ENCODE results near the gene CCDC167. TPM values are rescaled to one million over a fixed set of nuclear protein-coding genes. Genes with fewer than 3 reads are reported as not detected.

Gene CCDC167
- total RNA-seq, 1 experiment from 2014 or later, result 31.5 TPM

DNA sequence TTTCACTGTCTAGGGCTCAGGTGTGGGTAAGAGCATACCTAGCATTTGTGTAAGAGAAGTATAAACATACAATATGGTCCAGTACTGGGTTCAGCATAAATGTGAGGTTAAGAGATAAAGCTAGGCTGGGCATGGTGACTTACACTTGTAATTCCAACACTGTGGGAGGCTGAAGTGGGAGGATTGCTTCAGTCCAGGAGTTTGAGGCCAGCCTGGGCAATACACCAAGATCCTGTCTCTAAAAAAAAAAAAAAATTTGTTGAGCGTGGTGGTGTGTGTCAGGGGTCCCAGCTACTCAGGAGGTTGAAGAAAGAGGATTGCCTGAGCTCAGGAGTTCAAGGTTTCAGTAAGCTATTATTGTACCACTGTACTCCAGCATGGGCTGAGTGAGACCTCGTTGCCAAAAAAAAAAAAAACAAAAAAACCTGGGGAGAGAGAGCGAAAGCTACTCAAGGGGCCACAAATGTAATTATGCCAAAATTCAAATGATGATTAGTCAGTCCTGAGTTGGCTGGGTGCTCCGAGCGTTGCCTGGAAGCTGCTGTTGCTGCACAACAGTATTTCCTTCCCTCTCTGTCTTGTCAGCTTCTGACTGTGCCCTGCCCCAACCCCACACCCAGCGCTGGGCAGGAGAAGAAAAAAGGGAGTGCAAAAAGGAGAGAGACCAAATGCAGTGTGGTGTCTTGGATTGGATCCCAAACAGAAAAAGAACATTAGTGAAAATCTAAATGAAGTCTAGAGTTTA, 42.7 kb downstream of the CCDC167 start:
- intact Hi-C loops (cut with micrococcal nuclease; ENCODE audit: unreplicated experiment), result no loop called here
- TF ChIP-seq, protein P1, sequence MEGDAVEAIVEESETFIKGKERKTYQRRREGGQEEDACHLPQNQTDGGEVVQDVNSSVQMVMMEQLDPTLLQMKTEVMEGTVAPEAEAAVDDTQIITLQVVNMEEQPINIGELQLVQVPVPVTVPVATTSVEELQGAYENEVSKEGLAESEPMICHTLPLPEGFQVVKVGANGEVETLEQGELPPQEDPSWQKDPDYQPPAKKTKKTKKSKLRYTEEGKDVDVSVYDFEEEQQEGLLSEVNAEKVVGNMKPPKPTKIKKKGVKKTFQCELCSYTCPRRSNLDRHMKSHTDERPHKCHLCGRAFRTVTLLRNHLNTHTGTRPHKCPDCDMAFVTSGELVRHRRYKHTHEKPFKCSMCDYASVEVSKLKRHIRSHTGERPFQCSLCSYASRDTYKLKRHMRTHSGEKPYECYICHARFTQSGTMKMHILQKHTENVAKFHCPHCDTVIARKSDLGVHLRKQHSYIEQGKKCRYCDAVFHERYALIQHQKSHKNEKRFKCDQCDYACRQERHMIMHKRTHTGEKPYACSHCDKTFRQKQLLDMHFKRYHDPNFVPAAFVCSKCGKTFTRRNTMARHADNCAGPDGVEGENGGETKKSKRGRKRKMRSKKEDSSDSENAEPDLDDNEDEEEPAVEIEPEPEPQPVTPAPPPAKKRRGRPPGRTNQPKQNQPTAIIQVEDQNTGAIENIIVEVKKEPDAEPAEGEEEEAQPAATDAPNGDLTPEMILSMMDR (conservative IDR thresholded peaks at IDR 0.05; ENCODE audit: low read depth, low read length), result no peak
- no peak for TF ChIP-seq EZH2 (IDR thresholded peaks at IDR 0.05; ENCODE audit: borderline replicate concordance, low read depth, low read length, poor library complexity, severe bottlenecking)

DNA sequence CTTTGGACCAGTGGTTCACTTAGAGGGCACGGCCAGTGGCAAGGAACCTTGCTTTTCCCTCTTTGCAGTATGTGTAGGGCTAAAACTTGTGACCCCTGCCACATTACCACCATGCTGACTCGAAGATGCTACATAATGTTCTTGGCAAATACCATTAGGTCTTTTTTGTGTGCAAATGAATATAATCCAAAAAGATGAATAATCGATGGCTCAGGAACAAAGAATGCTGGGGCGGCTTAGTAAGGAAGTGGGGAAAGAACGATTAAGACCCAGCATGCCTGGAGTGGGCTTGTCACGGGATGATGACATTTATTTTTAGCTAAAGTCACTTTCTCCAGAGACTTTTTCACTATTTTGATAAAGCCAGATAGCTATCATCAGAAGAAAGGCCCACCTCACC, 43.6 kb downstream of the CCDC167 start:
- POLR2A ChIA-PET (ENCODE audit: low non-redundant PET), result no interaction called here
- Histone ChIP-seq H3K4me3 (ENCODE audit: low read depth, low read length, poor library complexity, severe bottlenecking) (no peak overlapping the region), H3K27me3 (replicated peaks; ENCODE audit: insufficient read depth, low read depth, low read length, poor library complexity) (no peaks in the 10 kb centered on the region), H3K27ac (ENCODE audit: low read depth, low read length, poor library complexity, severe bottlenecking) (no peak overlapping the region), H3K4me1 (ENCODE audit: insufficient read depth, low read length, poor library complexity, severe bottlenecking) (peaks cover 11% of the 10 kb centered on the region), H3K9me3 (ENCODE audit: low read depth, low read length, poor library complexity, severe bottlenecking) (no peaks in the 10 kb centered on the region), H3K36me3 (ENCODE audit: insufficient read depth, low read length, poor library complexity, severe bottlenecking) (peaks cover 10% of the 10 kb centered on the region)
- DNase-seq (ENCODE audit: low spot score), result no peak
- CTCF ChIA-PET, result no interaction called here
- BruUV-seq (replicated peaks), result no TSS peak
- intact Hi-C loops (cut with micrococcal nuclease; ENCODE audit: unreplicated experiment), result no loop called here
- TF ChIP-seq, protein P1 (conservative IDR thresholded peaks at IDR 0.05; ENCODE audit: low read depth, low read length), result no peak
- TF ChIP-seq EZH2 (IDR thresholded peaks at IDR 0.05; ENCODE audit: borderline replicate concordance, low read depth, low read length, poor library complexity, severe bottlenecking), result no peak

More for the DNA sequence above, 42.7 kb downstream of the CCDC167 start:
- Histone ChIP-seq H3K36me3 (ENCODE audit: insufficient read depth, low read length, poor library complexity, severe bottlenecking) (peaks cover 10% of the 10 kb centered on the region), H3K27me3 (replicated peaks; ENCODE audit: insufficient read depth, low read depth, low read length, poor library complexity) (no peaks in the 10 kb centered on the region), H3K4me3 (ENCODE audit: low read depth, low read length, poor library complexity, severe bottlenecking) (no peak overlapping the region), H3K4me1 (ENCODE audit: insufficient read depth, low read length, poor library complexity, severe bottlenecking) (peaks cover 6% of the 10 kb centered on the region), H3K27ac (ENCODE audit: low read depth, low read length, poor library complexity, severe bottlenecking) (no peak overlapping the region), H3K9me3 (ENCODE audit: low read depth, low read length, poor library complexity, severe bottlenecking) (no peaks in the 10 kb centered on the region)
- BruUV-seq (replicated peaks), result no TSS peak
- DNase-seq (ENCODE audit: low spot score), result no peak
- ChIA-PET POLR2A (ENCODE audit: low non-redundant PET) (no interaction called here), CTCF (interaction anchor here (0.6 to 0.7 kb wide), 2 partner anchors 79 to 145 kb away, joined by 6 read pairs; no protein-coding TSS in a partner anchor)

DNA sequence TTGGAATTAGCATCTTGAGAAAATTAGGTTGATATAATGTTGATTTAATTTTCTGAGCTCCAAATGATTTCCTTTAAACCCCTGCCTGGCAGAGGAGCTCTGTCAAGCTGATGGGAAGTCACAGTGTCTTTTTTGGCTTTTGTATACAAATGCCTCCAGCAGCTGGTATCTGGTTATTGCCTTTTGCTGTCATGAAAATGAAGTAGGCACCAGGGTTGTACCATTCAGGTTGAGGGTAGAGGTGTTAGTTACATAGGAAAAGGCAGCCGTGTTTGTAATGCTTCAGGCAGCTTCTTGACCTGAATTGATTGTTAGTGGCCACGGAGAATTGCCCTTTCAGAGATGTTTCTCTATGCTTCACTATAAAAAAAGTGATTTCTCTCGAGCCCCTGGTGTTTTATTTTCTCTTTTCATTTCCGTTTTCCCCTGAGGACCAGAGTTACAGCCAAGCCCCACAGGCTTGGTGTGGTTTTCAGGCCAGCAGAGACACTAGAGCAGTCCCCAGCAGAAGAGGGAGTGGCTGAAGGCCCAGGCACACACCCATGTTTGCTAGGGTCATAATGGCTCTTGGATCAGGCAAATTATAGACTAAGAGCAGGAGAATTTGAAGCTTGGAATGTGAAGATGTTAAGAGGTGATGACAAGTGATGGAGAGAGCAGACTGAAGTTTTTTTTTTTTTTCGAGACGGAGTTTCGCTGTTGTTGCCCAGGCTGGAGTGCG, 45.1 kb downstream of the CCDC167 start:
- ChIA-PET POLR2A (ENCODE audit: low non-redundant PET) (no interaction called here), CTCF (no interaction called here)
- intact Hi-C loops (cut with micrococcal nuclease; ENCODE audit: unreplicated experiment), result no loop called here
- Histone ChIP-seq H3K9me3 (ENCODE audit: low read depth, low read length, poor library complexity, severe bottlenecking) (no peaks in the 10 kb centered on the region), H3K4me1 (ENCODE audit: insufficient read depth, low read length, poor library complexity, severe bottlenecking) (peaks cover 7% of the 10 kb centered on the region), H3K4me3 (ENCODE audit: low read depth, low read length, poor library complexity, severe bottlenecking) (no peak overlapping the region), H3K27me3 (replicated peaks; ENCODE audit: insufficient read depth, low read depth, low read length, poor library complexity) (no peaks in the 10 kb centered on the region), H3K27ac (ENCODE audit: low read depth, low read length, poor library complexity, severe bottlenecking) (no peak overlapping the region), H3K36me3 (ENCODE audit: insufficient read depth, low read length, poor library complexity, severe bottlenecking) (peaks cover 10% of the 10 kb centered on the region)
- DNase-seq (ENCODE audit: low spot score), result no peak
- TF ChIP-seq, protein P1 (conservative IDR thresholded peaks at IDR 0.05; ENCODE audit: low read depth, low read length), result no peak
- no peak for TF ChIP-seq EZH2 (IDR thresholded peaks at IDR 0.05; ENCODE audit: borderline replicate concordance, low read depth, low read length, poor library complexity, severe bottlenecking)
- BruUV-seq (replicated peaks), result no TSS peak

All from A673 (cell line).